GM23338 (cell line): ENCODE results near the gene CDKAL1.

Experiments
- CREB1 ChIP-seq: fragments of 250-450 bp; sonication (Bioruptor Pico); IDR thresholded peaks from 2 replicates; pipeline ENCODE4 v1.5.0; 2020; ENCODE audit warnings: low read depth, mild to moderate bottlenecking, moderate library complexity
- EZH2 ChIP-seq: fragments of 200-600 bp; sonication (generic); IDR thresholded peaks from one replicate; pipeline ENCODE4 v1.8.0; 2017; ENCODE audit warnings: antibody characterized with exemption, mild to moderate bottlenecking, low read depth; ENCODE audit not compliant: unreplicated experiment
- EZH2phosphoT487 ChIP-seq: fragments of 200-600 bp; sonication (generic); IDR thresholded peaks from one replicate; pipeline ENCODE4 v1.8.1; 2018; ENCODE audit warnings: antibody characterized with exemption; ENCODE audit not compliant: unreplicated experiment
- JUNB ChIP-seq: IDR thresholded peaks from one replicate; pipeline ENCODE4 v1.6.1; 2016; ENCODE audit warnings: antibody characterized with exemption; ENCODE audit not compliant: unreplicated experiment
- POLR2AphosphoS5 ChIP-seq: IDR thresholded peaks from 2 replicates; pipeline ENCODE4 v1.6.1; 2016; ENCODE audit warnings: antibody characterized with exemption, low read depth
- STAT1 ChIP-seq: IDR thresholded peaks from one replicate; pipeline ENCODE4 v1.6.1; 2016; ENCODE audit warnings: antibody characterized with exemption; ENCODE audit not compliant: unreplicated experiment
- ZNF114 ChIP-seq: fragments of 250-450 bp; sonication (Bioruptor Pico); IDR thresholded peaks from 2 replicates; pipeline ENCODE4 v1.5.0; 2020; ENCODE audit warnings: mild to moderate bottlenecking, moderate library complexity
- TF ChIP-seq, protein P1 (sequence below), 2 experiments: fragments of 200-600 bp in 1 of 2; sonication (generic) in 1 of 2; conservative IDR thresholded peaks; 2 replicates each; pipeline versions ENCODE4 v1.5.1 to v1.6.1; 2016 to 2017; ENCODE audit warnings: antibody characterized with exemption in 2 of 2, low read depth in 2 of 2, mild to moderate bottlenecking in 2 of 2, moderate library complexity in 1 of 2
- TF ChIP-seq, protein P2 (sequence below): IDR thresholded peaks from 2 replicates; pipeline ENCODE4 v1.6.1; 2016; ENCODE audit warnings: antibody characterized with exemption
- TF ChIP-seq, protein P3 (sequence below): fragments of 250-450 bp; sonication (Bioruptor Pico); IDR thresholded peaks from 2 replicates; pipeline ENCODE4 v1.5.0; 2020; ENCODE audit warnings: mild to moderate bottlenecking, moderate library complexity
- TF ChIP-seq, protein P4 (sequence below): IDR thresholded peaks from one replicate; pipeline ENCODE4 v1.6.1; 2018; ENCODE audit warnings: antibody characterized with exemption; ENCODE audit not compliant: unreplicated experiment

GRCh38 chr6:21158873-21159272 lies 624.6 kb downstream of the CDKAL1 start:
- TF ChIP-seq, protein P1, sequence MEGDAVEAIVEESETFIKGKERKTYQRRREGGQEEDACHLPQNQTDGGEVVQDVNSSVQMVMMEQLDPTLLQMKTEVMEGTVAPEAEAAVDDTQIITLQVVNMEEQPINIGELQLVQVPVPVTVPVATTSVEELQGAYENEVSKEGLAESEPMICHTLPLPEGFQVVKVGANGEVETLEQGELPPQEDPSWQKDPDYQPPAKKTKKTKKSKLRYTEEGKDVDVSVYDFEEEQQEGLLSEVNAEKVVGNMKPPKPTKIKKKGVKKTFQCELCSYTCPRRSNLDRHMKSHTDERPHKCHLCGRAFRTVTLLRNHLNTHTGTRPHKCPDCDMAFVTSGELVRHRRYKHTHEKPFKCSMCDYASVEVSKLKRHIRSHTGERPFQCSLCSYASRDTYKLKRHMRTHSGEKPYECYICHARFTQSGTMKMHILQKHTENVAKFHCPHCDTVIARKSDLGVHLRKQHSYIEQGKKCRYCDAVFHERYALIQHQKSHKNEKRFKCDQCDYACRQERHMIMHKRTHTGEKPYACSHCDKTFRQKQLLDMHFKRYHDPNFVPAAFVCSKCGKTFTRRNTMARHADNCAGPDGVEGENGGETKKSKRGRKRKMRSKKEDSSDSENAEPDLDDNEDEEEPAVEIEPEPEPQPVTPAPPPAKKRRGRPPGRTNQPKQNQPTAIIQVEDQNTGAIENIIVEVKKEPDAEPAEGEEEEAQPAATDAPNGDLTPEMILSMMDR (conservative IDR thresholded peaks at IDR 0.05; ENCODE audit: low read depth in 2 of 2), result no peak
- TF ChIP-seq ZNF114 (CRISPR knock-in tag) (no peak), EZH2 (no peak), POLR2AphosphoS5 (no peak), JUNB (no peak), CREB1 (CRISPR knock-in tag) (no peak), STAT1 (no peak), EZH2phosphoT487 (no peak)
- TF ChIP-seq, protein P2, sequence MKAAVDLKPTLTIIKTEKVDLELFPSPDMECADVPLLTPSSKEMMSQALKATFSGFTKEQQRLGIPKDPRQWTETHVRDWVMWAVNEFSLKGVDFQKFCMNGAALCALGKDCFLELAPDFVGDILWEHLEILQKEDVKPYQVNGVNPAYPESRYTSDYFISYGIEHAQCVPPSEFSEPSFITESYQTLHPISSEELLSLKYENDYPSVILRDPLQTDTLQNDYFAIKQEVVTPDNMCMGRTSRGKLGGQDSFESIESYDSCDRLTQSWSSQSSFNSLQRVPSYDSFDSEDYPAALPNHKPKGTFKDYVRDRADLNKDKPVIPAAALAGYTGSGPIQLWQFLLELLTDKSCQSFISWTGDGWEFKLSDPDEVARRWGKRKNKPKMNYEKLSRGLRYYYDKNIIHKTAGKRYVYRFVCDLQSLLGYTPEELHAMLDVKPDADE, result no peak
- TF ChIP-seq, protein P3, sequence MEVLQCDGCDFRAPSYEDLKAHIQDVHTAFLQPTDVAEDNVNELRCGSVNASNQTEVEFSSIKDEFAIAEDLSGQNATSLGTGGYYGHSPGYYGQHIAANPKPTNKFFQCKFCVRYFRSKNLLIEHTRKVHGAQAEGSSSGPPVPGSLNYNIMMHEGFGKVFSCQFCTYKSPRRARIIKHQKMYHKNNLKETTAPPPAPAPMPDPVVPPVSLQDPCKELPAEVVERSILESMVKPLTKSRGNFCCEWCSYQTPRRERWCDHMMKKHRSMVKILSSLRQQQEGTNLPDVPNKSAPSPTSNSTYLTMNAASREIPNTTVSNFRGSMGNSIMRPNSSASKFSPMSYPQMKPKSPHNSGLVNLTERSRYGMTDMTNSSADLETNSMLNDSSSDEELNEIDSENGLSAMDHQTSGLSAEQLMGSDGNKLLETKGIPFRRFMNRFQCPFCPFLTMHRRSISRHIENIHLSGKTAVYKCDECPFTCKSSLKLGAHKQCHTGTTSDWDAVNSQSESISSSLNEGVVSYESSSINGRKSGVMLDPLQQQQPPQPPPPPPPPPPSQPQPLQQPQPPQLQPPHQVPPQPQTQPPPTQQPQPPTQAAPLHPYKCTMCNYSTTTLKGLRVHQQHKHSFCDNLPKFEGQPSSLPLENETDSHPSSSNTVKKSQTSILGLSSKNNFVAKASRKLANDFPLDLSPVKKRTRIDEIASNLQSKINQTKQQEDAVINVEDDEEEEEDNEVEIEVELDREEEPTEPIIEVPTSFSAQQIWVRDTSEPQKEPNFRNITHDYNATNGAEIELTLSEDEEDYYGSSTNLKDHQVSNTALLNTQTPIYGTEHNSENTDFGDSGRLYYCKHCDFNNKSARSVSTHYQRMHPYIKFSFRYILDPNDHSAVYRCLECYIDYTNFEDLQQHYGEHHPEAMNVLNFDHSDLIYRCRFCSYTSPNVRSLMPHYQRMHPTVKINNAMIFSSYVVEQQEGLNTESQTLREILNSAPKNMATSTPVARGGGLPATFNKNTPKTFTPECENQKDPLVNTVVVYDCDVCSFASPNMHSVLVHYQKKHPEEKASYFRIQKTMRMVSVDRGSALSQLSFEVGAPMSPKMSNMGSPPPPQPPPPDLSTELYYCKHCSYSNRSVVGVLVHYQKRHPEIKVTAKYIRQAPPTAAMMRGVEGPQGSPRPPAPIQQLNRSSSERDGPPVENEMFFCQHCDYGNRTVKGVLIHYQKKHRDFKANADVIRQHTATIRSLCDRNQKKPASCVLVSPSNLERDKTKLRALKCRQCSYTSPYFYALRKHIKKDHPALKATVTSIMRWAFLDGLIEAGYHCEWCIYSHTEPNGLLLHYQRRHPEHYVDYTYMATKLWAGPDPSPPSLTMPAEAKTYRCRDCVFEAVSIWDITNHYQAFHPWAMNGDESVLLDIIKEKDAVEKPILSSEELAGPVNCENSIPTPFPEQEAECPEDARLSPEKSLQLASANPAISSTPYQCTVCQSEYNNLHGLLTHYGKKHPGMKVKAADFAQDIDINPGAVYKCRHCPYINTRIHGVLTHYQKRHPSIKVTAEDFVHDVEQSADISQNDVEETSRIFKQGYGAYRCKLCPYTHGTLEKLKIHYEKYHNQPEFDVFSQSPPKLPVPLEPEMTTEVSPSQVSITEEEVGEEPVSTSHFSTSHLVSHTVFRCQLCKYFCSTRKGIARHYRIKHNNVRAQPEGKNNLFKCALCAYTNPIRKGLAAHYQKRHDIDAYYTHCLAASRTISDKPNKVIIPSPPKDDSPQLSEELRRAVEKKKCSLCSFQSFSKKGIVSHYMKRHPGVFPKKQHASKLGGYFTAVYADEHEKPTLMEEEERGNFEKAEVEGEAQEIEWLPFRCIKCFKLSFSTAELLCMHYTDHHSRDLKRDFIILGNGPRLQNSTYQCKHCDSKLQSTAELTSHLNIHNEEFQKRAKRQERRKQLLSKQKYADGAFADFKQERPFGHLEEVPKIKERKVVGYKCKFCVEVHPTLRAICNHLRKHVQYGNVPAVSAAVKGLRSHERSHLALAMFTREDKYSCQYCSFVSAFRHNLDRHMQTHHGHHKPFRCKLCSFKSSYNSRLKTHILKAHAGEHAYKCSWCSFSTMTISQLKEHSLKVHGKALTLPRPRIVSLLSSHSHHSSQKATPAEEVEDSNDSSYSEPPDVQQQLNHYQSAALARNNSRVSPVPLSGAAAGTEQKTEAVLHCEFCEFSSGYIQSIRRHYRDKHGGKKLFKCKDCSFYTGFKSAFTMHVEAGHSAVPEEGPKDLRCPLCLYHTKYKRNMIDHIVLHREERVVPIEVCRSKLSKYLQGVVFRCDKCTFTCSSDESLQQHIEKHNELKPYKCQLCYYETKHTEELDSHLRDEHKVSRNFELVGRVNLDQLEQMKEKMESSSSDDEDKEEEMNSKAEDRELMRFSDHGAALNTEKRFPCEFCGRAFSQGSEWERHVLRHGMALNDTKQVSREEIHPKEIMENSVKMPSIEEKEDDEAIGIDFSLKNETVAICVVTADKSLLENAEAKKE, result no peak
- TF ChIP-seq, protein P4, sequence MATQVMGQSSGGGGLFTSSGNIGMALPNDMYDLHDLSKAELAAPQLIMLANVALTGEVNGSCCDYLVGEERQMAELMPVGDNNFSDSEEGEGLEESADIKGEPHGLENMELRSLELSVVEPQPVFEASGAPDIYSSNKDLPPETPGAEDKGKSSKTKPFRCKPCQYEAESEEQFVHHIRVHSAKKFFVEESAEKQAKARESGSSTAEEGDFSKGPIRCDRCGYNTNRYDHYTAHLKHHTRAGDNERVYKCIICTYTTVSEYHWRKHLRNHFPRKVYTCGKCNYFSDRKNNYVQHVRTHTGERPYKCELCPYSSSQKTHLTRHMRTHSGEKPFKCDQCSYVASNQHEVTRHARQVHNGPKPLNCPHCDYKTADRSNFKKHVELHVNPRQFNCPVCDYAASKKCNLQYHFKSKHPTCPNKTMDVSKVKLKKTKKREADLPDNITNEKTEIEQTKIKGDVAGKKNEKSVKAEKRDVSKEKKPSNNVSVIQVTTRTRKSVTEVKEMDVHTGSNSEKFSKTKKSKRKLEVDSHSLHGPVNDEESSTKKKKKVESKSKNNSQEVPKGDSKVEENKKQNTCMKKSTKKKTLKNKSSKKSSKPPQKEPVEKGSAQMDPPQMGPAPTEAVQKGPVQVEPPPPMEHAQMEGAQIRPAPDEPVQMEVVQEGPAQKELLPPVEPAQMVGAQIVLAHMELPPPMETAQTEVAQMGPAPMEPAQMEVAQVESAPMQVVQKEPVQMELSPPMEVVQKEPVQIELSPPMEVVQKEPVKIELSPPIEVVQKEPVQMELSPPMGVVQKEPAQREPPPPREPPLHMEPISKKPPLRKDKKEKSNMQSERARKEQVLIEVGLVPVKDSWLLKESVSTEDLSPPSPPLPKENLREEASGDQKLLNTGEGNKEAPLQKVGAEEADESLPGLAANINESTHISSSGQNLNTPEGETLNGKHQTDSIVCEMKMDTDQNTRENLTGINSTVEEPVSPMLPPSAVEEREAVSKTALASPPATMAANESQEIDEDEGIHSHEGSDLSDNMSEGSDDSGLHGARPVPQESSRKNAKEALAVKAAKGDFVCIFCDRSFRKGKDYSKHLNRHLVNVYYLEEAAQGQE, result no peak
